Activated T-helper 2 cell treated with anti-CD3 and anti-CD28 coated beads, Interferon-gamma antibody, Interleukin-2, Interleukin-4, amounts not matched to agents 10 μg/mL and 5 μg/mL and 100 μg/mL, durations not matched to agents 14 hours and 24 hours and 36 hours (primary cell): ENCODE data around the gene WWC2. TPM values are rescaled to one million over a fixed set of nuclear protein-coding genes. Genes with fewer than 3 reads are reported as not detected.
"Not testable (repeated sequence)": the region's sequence is repeated elsewhere in the genome, so short reads cannot be mapped to it uniquely, and the experiment has no call there.

Experiments
- DNase-seq: peaks from one replicate; pipeline ENCODE4 v3.0.0; 2021; ENCODE audit warnings: low spot score
- H3K27ac Mint-ChIP-seq: one replicate; pipeline ENCODE4 v1.8.0; 2021; ENCODE audit warnings: mixed read lengths
- H3K27me3 Mint-ChIP-seq: one replicate; pipeline ENCODE4 v1.8.0; 2021; ENCODE audit warnings: low read depth, mixed read lengths
- H3K36me3 Mint-ChIP-seq: one replicate; pipeline ENCODE4 v1.8.0; 2021; ENCODE audit warnings: low read depth, mixed read lengths
- H3K4me1 Mint-ChIP-seq: one replicate; pipeline ENCODE4 v1.8.0; 2021; ENCODE audit warnings: low read depth, mixed read lengths
- H3K4me3 Mint-ChIP-seq: one replicate; pipeline ENCODE4 v1.8.0; 2021; ENCODE audit warnings: low read depth, mild to moderate bottlenecking, moderate library complexity, mixed read lengths
- H3K9me3 Mint-ChIP-seq: one replicate; pipeline ENCODE4 v1.8.0; 2021; ENCODE audit warnings: mixed read lengths
- intact Hi-C: fragments of 100-400 bp; cut with micrococcal nuclease; formaldehyde crosslinking; loops from one replicate; pipeline ENCODE4 v1.15.1; 2023
- total RNA-seq: library from RNA; stranded (reverse); gene quantifications from 2 replicates; pipeline ENCODE4 v1.2.3, GENCODE V29; 2022

The WWC2 gene
- total RNA-seq, 1 donor from 2014 or later: 0.50 TPM

DNA sequence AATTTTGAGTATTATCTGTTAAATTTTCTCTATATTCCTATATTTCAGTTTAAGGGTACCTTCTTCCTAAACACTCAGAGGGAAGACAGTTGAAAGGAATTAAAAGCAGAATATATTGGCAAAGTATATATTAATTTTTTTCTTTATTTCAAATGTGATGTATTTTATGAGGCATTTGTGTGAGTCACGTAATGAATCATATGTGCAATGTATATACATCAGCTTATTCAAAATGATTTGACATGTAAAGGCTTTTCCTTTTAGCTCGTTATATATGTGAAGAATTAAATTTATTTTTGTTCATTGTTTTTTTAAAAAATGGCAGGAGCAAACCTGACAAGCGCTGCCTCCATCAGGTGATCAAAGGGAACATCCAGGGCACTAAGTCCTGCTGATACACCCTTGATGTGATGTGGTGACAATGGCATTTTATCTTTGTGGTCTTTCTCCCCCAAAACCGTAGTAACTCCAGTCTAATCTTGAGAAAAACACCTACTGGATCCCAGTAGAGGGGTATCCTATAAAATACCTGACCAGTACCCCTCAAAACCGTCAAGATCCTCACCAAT lies 8.9 kb downstream of the WWC2 start:
- no peaks in the 10 kb centered on the region for H3K9me3 Mint-ChIP-seq
- no peak overlapping the region for H3K27ac Mint-ChIP-seq
- H3K27me3 Mint-ChIP-seq: peaks cover 14% of the 10 kb centered on the region

DNA sequence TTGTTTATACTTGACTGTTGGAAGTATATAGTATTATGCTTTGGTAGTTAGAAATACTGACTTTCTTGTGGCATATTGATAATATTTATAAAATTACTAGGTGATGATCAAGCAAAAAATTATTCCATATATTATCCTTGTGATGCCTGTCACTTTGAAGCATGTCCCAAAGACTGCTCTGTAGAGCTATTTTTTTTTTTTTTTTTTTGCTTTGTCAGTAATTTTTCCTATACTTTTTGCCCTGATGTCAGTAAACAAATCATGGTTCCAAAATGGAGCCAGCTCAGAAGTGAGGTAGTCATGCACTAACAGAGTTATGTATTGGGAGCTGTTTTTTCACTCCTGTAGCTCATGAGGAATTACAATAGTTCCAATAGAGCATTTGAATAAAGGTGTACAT lies 11.2 kb downstream of the WWC2 start:
- no peaks in the 10 kb centered on the region for H3K36me3 Mint-ChIP-seq
- no peak for DNase-seq
- H3K27me3 Mint-ChIP-seq: peaks cover 11% of the 10 kb centered on the region
- H3K9me3 Mint-ChIP-seq: no peaks in the 10 kb centered on the region
- no peak overlapping the region for H3K27ac Mint-ChIP-seq
- H3K4me3 Mint-ChIP-seq: no peak overlapping the region
- no peaks in the 10 kb centered on the region for H3K4me1 Mint-ChIP-seq
- intact Hi-C loops: no loop called here

More for the DNA sequence above, 8.9 kb downstream of the WWC2 start:
- DNase-seq: no peak
- Mint-ChIP-seq H3K4me1 (no peaks in the 10 kb centered on the region), H3K4me3 (no peak overlapping the region), H3K36me3 (no peaks in the 10 kb centered on the region)
- intact Hi-C loops: no loop called here

DNA sequence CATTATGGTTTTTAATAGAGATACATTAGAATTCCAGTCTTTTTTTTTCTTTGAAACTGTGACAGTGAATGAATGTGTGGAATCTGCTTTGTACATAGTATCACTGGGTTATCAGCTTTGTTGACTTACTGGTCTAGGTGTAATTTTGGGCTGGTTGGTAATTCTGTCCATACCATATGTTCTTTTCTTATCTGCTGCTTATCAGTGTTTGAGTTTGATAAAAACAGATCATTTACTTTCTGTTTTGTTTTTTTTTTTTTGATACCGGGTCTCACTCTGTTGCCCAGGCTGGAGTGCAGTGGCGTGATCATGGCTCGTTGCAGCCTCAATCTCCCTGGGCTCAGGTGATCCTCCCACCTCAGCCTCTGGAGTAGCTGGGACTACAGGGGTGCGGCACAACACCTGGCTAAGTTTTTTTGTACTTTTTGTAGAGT lies 12.4 kb downstream of the WWC2 start:
- H3K36me3 Mint-ChIP-seq: no peaks in the 10 kb centered on the region
- no peak overlapping the region for H3K27ac Mint-ChIP-seq
- DNase-seq: no peak
- no peaks in the 10 kb centered on the region for H3K9me3 Mint-ChIP-seq
- H3K27me3 Mint-ChIP-seq: peaks cover 11% of the 10 kb centered on the region
- no peaks in the 10 kb centered on the region for H3K4me1 Mint-ChIP-seq
- H3K4me3 Mint-ChIP-seq: no peak overlapping the region
- intact Hi-C loops: no loop called here

- peaks cover 7% of the 10 kb centered on the region for H3K27me3 Mint-ChIP-seq
- DNase-seq: no peak
- no peaks in the 10 kb centered on the region for H3K36me3 Mint-ChIP-seq
- H3K4me3 Mint-ChIP-seq: no peak overlapping the region
- intact Hi-C loops: no loop called here
- no peaks in the 10 kb centered on the region for H3K9me3 Mint-ChIP-seq
- H3K27ac Mint-ChIP-seq: no peak overlapping the region
- H3K4me1 Mint-ChIP-seq: no peaks in the 10 kb centered on the region
These were observed 19.1 kb downstream of the WWC2 start for GRCh38 chr4:183118141-183118540.

DNA sequence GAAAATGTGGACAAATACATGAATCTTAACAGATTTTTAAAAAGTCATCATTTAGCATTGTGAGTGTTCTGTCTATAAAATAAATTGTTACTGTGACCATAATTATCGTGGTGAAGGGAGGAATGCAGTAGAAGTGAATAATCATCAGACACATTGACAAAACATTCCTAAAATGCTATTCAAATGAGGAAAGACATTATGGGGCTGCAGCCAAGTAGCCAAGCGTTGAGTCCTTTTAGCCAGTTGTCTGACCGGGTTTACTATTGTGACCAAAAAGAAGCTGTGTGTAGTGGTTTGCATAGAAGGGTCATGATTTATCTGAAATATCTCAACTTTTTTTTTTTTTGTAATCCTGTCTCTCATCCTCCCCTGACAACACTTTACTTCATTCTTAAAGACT lies 19.5 kb downstream of the WWC2 start:
- DNase-seq: no peak
- Mint-ChIP-seq H3K4me3 (no peak overlapping the region), H3K27ac (no peak overlapping the region), H3K36me3 (no peaks in the 10 kb centered on the region), H3K9me3 (no peaks in the 10 kb centered on the region), H3K27me3 (peaks cover 7% of the 10 kb centered on the region), H3K4me1 (no peaks in the 10 kb centered on the region)
- intact Hi-C loops: no loop called here

GRCh38 chr4:183121660-183122059 lies 22.6 kb downstream of the WWC2 start:
- intact Hi-C loops, DNase-seq, H3K36me3 Mint-ChIP-seq, H3K4me3 Mint-ChIP-seq, H3K27ac Mint-ChIP-seq, H3K9me3 Mint-ChIP-seq, H3K27me3 Mint-ChIP-seq, H3K4me1 Mint-ChIP-seq: not testable (repeated sequence)

GRCh38 chr4:183124228-183124627 lies 25.2 kb downstream of the WWC2 start:
- intact Hi-C loops: no loop called here
- Mint-ChIP-seq H3K27ac (no peak overlapping the region), H3K9me3 (no peaks in the 10 kb centered on the region), H3K4me3 (no peak overlapping the region), H3K36me3 (no peaks in the 10 kb centered on the region), H3K4me1 (no peaks in the 10 kb centered on the region), H3K27me3 (peaks cover 3% of the 10 kb centered on the region)
- DNase-seq: no peak

DNA sequence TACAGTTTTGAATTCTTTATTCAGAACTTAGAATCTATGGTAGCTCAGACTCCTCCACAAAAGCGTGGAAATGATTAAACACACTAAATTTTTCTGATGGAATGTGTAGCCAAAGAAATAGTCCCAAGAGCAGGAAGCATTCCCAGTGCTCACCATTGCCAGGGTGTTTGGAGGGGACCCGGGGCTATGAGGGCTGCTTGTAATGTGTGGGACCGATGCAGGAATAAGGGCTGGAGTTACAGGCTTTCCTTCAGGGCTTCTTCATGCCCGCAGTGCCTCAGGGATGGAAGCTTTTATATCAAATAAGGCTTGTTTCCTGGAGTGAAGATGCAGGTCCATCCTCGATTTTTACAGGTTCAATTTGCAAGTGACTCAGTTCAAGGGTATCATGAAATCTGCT lies 25.8 kb downstream of the WWC2 start:
- H3K4me3 Mint-ChIP-seq: no peak overlapping the region

GRCh38 chr4:183129125-183129524 lies 30.1 kb downstream of the WWC2 start:
- no peaks in the 10 kb centered on the region for H3K9me3 Mint-ChIP-seq
- no peak overlapping the region for H3K27ac Mint-ChIP-seq
- H3K27me3 Mint-ChIP-seq: peaks cover 9% of the 10 kb centered on the region
- DNase-seq: no peak
- no peak overlapping the region for H3K4me3 Mint-ChIP-seq
- no peaks in the 10 kb centered on the region for H3K4me1 Mint-ChIP-seq
- H3K36me3 Mint-ChIP-seq: no peaks in the 10 kb centered on the region
- intact Hi-C loops: no loop called here

More for the DNA sequence above, 25.8 kb downstream of the WWC2 start:
- Mint-ChIP-seq H3K4me1 (no peaks in the 10 kb centered on the region), H3K27me3 (peaks cover 3% of the 10 kb centered on the region), H3K36me3 (no peaks in the 10 kb centered on the region), H3K9me3 (no peaks in the 10 kb centered on the region), H3K27ac (no peak overlapping the region)
- intact Hi-C loops: no loop called here
- DNase-seq: no peak

GRCh38 chr4:183129675-183130074 lies 30.6 kb downstream of the WWC2 start:
- H3K4me3 Mint-ChIP-seq: no peak overlapping the region
- no peak for DNase-seq
- H3K36me3 Mint-ChIP-seq: no peaks in the 10 kb centered on the region
- no peaks in the 10 kb centered on the region for H3K4me1 Mint-ChIP-seq
- H3K27me3 Mint-ChIP-seq: peaks cover 9% of the 10 kb centered on the region
- intact Hi-C loops: no loop called here
- H3K9me3 Mint-ChIP-seq: no peaks in the 10 kb centered on the region
- no peak overlapping the region for H3K27ac Mint-ChIP-seq

DNA sequence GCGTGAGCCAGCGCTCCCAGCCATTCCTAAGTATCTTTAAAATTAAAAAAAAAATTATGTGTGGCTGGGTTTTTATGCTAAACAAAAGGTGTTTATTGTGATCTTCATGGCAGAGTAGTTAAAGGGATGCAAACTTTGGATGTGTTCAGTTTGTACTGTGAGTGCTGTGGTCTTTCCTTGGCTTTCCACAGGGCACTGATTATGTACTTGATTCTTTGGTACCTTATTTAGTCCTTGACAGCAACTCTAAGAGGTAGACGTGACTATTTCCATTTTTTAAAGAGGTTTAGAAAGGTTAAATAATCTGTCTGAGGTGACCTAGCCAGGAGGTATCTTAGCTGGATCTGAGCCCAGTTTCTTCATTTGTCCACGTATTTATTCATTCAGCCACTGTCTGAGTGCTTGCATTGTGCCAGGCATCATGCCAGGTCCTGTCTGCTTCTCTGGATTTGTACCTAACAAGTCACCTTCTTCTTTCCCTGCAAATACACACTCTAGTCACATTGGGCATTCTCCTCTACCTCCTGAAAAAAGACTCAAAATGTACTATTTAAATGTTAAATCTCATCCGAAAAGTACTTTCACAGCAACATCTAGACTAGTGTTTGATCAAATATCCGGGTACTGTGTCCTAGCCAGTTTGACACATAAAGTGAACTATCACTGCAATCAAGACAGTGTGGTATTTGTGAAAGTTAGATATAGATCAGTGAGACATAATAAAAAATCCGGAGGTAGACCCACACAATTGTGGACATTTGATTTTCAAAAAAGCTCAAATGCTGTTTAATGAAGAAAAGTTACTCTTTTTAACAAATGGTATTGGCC lies 31.5 kb downstream of the WWC2 start:
- intact Hi-C loops: no loop called here
- DNase-seq: no peak
- H3K4me1 Mint-ChIP-seq: no peaks in the 10 kb centered on the region
- H3K4me3 Mint-ChIP-seq: no peak overlapping the region
- H3K27me3 Mint-ChIP-seq: peaks cover 9% of the 10 kb centered on the region
- no peak overlapping the region for H3K27ac Mint-ChIP-seq
- H3K36me3 Mint-ChIP-seq: no peaks in the 10 kb centered on the region
- H3K9me3 Mint-ChIP-seq: no peaks in the 10 kb centered on the region

DNA sequence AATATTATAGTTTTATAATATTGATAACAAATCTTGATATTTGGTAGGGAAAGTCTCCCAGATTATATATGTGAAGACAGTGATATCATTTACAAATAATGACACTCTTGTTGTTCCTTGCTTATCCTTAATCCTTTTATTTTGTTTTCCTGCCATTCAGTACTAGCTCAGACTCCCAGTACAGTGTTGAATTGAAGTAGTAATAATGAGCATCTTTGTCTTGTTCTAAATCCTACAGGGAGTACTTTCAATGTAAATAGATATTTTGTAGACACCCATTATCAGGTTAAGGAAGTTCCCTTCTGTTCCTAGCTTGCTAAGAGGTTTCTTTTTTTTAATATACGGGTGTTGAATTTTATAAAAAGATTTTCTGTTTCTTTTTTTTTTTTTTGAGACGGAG lies 33.0 kb downstream of the WWC2 start:
- Mint-ChIP-seq H3K27ac (no peak overlapping the region), H3K36me3 (no peaks in the 10 kb centered on the region), H3K4me3 (no peak overlapping the region), H3K9me3 (no peaks in the 10 kb centered on the region), H3K4me1 (no peaks in the 10 kb centered on the region), H3K27me3 (peaks cover 9% of the 10 kb centered on the region)
- intact Hi-C loops: no loop called here
- DNase-seq: no peak

DNA sequence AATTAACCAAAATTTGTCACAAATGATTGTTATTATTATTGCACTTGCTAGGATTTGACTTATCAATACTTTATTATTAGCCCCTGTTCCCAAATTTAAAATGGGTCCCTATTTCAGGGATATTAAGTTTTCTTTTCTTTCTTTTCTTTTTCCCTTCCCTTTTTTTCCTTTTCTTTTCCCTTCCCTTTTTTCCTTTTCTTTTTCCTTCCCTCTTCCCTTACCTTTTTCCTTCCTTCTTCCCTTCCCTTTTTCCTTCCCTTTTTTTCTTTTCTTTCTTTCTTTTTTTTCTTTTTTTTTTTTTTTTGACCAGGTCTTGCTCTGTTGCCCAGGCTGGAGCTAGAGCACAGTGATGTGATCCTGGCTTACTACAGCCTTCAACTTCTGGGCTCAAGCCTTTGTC lies 33.8 kb downstream of the WWC2 start:
- Mint-ChIP-seq H3K27me3 (peaks cover 9% of the 10 kb centered on the region), H3K36me3 (no peaks in the 10 kb centered on the region), H3K4me3 (no peak overlapping the region)

More for the DNA sequence above, 33.8 kb downstream of the WWC2 start:
- Mint-ChIP-seq H3K27ac (no peak overlapping the region), H3K9me3 (no peaks in the 10 kb centered on the region), H3K4me1 (no peaks in the 10 kb centered on the region)
- no peak for DNase-seq
- intact Hi-C loops: no loop called here
